B cell (primary cell): Measurements from ENCODE around the gene TBCD. TPM values are rescaled to one million over a fixed set of nuclear protein-coding genes. Genes with fewer than 3 reads are reported as not detected.

Source experiments
- ATAC-seq: fragments of 200-7000 bp; cut with Tn5 transposase; one replicate; pipeline ENCODE4 v1.10.0; 2021; ENCODE audit warnings: low read depth, mild to moderate bottlenecking, moderate number of reproducible peaks, moderate library complexity
- CTCF ChIA-PET: fragments of 350-600 bp; sonication (Branson Sonifier 250); formaldehyde crosslinking; loops from one replicate; lab custom pipeline; 2021; ENCODE audit warnings: antibody characterized with exemption, inconsistent platforms; lab: Charles Lee
- POLR2A ChIA-PET: fragments of 350-600 bp; sonication (Branson Sonifier 250); formaldehyde crosslinking; loops from one replicate; lab custom pipeline; 2021; ENCODE audit warnings: antibody characterized with exemption; lab: Charles Lee
- DNase-seq: peaks from one replicate; pipeline ENCODE4 v3.0.0; 2013
- H2AFZ ChIP-seq: 2 replicates; pipeline ENCODE4 v1.6.1; 2012; ENCODE audit warnings: mild to moderate bottlenecking, low read depth, low read length; ENCODE audit not compliant: insufficient read depth, poor library complexity, severe bottlenecking
- H3K27ac ChIP-seq, 2 donors: 1 replicate in 1 of 2; 2 replicates in 1 of 2; pipeline ENCODE4 v1.5.1; 2012 to 2013; ENCODE audit warnings: low read length in 2 of 2, mild to moderate bottlenecking in 2 of 2, moderate library complexity in 1 of 2
- H3K27me3 ChIP-seq, 4 experiments: fragments of 200-600 bp in 1 of 4; sonication (generic) in 1 of 4; replicated peaks in 1 of 4; 1 replicate in 2 of 4; 2 replicates in 2 of 4; pipeline versions ENCODE4 v1.6.1 to v1.7.0; 2013 to 2016; ENCODE audit warnings: low read length in 3 of 4, mild to moderate bottlenecking in 2 of 4, mixed read lengths in 1 of 4, moderate library complexity in 1 of 4; ENCODE audit not compliant: insufficient read depth in 4 of 4, control insufficient read depth in 3 of 4; ENCODE audit errors: control extremely low read depth in 1 of 4
- H3K36me3 ChIP-seq, 2 experiments: replicated peaks in 1 of 2; 1 replicate in 1 of 2; 2 replicates in 1 of 2; pipeline versions ENCODE4 v1.6.1 to v1.7.1; 2013; ENCODE audit warnings: low read length in 1 of 2; ENCODE audit not compliant: insufficient read depth in 2 of 2, control insufficient read depth in 1 of 2; ENCODE audit errors: control extremely low read depth in 1 of 2, extremely low read depth in 1 of 2
- H3K4me1 ChIP-seq, 2 donors: fragments of 200-600 bp in 1 of 2; sonication (generic) in 1 of 2; 1 replicate in 1 of 2; 2 replicates in 1 of 2; pipeline versions ENCODE4 v1.5.1 to v1.6.1; 2013 to 2017; ENCODE audit warnings: low read length in 2 of 2; ENCODE audit not compliant: control insufficient read depth in 2 of 2, insufficient read depth in 2 of 2
- H3K4me2 ChIP-seq: replicated peaks from 2 replicates; pipeline ENCODE3; 2012; ENCODE audit warnings: mild to moderate bottlenecking, low read depth, low read length; ENCODE audit not compliant: poor library complexity, severe bottlenecking
- H3K4me3 ChIP-seq, 5 experiments: fragments of 200-600 bp in 1 of 5; sonication (generic) in 1 of 5; 1 replicate in 3 of 5; 2 replicates in 2 of 5; pipeline versions ENCODE4 v1.5.1 to v1.7.0; 2011 to 2016; ENCODE audit warnings: low read length in 4 of 5, mild to moderate bottlenecking in 4 of 5, low read depth in 2 of 5, control low read depth in 1 of 5, moderate library complexity in 1 of 5; ENCODE audit not compliant: insufficient read depth in 1 of 5; ENCODE audit errors: control extremely low read depth in 1 of 5, extremely low read depth in 1 of 5
- H3K79me2 ChIP-seq: fragments of 200-600 bp; sonication (generic); one replicate; pipeline ENCODE4 v1.6.0; 2016; ENCODE audit warnings: low read length; ENCODE audit not compliant: control insufficient read depth, insufficient read depth
- H3K9ac ChIP-seq: fragments of 200-600 bp; sonication (generic); 2 replicates; pipeline ENCODE4 v1.6.1; 2017; ENCODE audit warnings: mild to moderate bottlenecking, low read length, moderate library complexity
- H3K9me3 ChIP-seq, 3 donors: one replicate each; pipeline versions ENCODE4 v1.6.1 to v1.7.1; 2013; ENCODE audit warnings: low read length in 2 of 3; ENCODE audit not compliant: control insufficient read depth in 2 of 3, insufficient read depth in 1 of 3; ENCODE audit errors: control extremely low read depth in 1 of 3
- H4K20me1 ChIP-seq: 2 replicates; pipeline ENCODE4 v1.6.0; 2012; ENCODE audit warnings: mild to moderate bottlenecking, low read length; ENCODE audit not compliant: insufficient read depth, control insufficient read depth, poor library complexity, severe bottlenecking
- H3K27ac Mint-ChIP-seq: one replicate; pipeline ENCODE4 v1.8.0; 2021; ENCODE audit warnings: mixed read lengths
- H3K27me3 Mint-ChIP-seq: one replicate; pipeline ENCODE4 v1.8.0; 2021; ENCODE audit warnings: mixed read lengths
- H3K4me1 Mint-ChIP-seq: one replicate; pipeline ENCODE4 v1.8.0; 2021; ENCODE audit warnings: mixed read lengths
- H3K4me3 Mint-ChIP-seq: one replicate; pipeline ENCODE4 v1.8.0; 2021; ENCODE audit warnings: mixed read lengths
- H3K9me3 Mint-ChIP-seq: one replicate; pipeline ENCODE4 v1.8.0; 2022; ENCODE audit warnings: mixed read lengths; ENCODE audit not compliant: insufficient read depth
- EZH2 ChIP-seq: IDR thresholded peaks from 2 replicates; pipeline ENCODE4 v1.6.1; 2012; ENCODE audit warnings: borderline replicate concordance, low read depth, mild to moderate bottlenecking, moderate library complexity, low read length; ENCODE audit not compliant: insufficient read depth, poor library complexity, severe bottlenecking
- WGBS: methylation state at CpG from one replicate; pipeline ENCODE4 v1.1.5; 2013; ENCODE audit warnings: missing lambda C conversion rate; ENCODE audit not compliant: insufficient coverage; 5-methylcytosine and 5-hydroxymethylcytosine counted together
- intact Hi-C: fragments of 100-400 bp; cut with micrococcal nuclease; formaldehyde crosslinking; loops from one replicate; pipeline ENCODE4 v1.10.0; 2022
- polyA plus RNA-seq: library from polyadenylated mRNA; depleted of rRNA; stranded (reverse); fragments of >200 nt; gene quantifications from 2 replicates; pipeline ENCODE4 v1.2.3, GENCODE V29; 2012
- total RNA-seq, 2 donors: library from RNA; stranded (reverse); fragments of 120-200 nt in 1 of 2; gene quantifications; 1 replicate in 1 of 2; 2 replicates in 1 of 2; pipeline versions ENCODE4 v1.2.3 to v1.2.4, GENCODE V29; 2013 to 2022
- TF ChIP-seq, protein P1 (sequence below): fragments of 200-600 bp; IDR thresholded peaks from one replicate; pipeline ENCODE4 v1.8.0; 2022; ENCODE audit warnings: antibody characterized with exemption, mild to moderate bottlenecking

The TBCD gene
- total and polyA plus RNA-seq, 2 donors (not counting 1 experiment from before 2014, with no cell fraction given), result 60.8 to 101 TPM

DNA sequence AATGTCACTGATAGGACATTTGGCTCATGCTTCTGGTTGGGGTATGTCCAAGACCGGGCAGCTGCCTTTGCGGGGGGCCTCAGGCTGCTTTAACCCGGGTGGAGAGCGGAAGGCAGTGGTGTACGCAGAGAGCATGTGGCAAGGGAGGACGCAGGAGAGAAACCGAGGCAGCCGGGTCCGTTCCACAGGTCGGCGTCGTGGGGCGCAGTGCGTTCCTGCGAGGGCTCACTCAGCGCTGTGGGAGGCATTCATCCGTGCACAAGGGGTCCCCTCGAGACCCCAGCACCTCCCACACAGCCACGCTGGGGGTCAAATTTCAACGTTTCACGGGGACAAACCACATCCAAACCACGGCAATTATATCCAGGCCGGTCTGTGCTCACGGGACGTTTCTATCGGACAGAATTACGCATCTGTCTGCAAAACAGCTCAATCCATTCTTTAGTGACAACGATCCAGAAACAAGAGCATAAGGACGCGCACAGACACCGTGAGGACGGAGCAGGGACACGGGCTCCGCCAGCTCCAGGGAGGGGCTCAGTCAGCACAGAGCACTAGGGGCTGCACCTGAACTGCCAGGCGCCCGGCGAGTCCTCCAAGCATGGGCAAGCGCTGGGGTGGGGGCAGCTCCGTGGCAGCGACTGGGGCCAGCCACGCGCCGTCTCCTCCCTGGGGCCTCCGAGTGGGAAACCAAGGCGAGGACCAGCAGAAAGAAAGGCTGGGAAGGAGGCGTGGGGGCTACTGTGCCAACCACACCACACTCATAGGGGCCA is 219.1 kb downstream of the TBCD start:
- Histone ChIP-seq H3K79me2 (no peaks in the 10 kb centered on the region), H3K27ac (no peak overlapping the region), H3K4me3 (no peak overlapping the region), H3K36me3 (no peaks in the 10 kb centered on the region), H2AFZ (no peak overlapping the region), H3K4me1 (peaks cover 6 to 20% of the 10 kb centered on the region in 2 donors), H3K9ac (no peak overlapping the region), H4K20me1 (no peaks in the 10 kb centered on the region), H3K9me3 (peaks cover 0 to 19% (median 0%) of the 10 kb centered on the region in 3 donors), H3K27me3 (peaks cover 0 to 9% (median 2%) of the 10 kb centered on the region in 4 experiments), H3K4me2 (no peak overlapping the region)
- no peak overlapping the region for H3K27ac Mint-ChIP-seq
- H3K9me3 Mint-ChIP-seq, result no peaks in the 10 kb centered on the region
- ATAC-seq, result no peak
- H3K27me3 Mint-ChIP-seq, result no peaks in the 10 kb centered on the region
- TF ChIP-seq EZH2, result no peak
- TF ChIP-seq, protein P1, sequence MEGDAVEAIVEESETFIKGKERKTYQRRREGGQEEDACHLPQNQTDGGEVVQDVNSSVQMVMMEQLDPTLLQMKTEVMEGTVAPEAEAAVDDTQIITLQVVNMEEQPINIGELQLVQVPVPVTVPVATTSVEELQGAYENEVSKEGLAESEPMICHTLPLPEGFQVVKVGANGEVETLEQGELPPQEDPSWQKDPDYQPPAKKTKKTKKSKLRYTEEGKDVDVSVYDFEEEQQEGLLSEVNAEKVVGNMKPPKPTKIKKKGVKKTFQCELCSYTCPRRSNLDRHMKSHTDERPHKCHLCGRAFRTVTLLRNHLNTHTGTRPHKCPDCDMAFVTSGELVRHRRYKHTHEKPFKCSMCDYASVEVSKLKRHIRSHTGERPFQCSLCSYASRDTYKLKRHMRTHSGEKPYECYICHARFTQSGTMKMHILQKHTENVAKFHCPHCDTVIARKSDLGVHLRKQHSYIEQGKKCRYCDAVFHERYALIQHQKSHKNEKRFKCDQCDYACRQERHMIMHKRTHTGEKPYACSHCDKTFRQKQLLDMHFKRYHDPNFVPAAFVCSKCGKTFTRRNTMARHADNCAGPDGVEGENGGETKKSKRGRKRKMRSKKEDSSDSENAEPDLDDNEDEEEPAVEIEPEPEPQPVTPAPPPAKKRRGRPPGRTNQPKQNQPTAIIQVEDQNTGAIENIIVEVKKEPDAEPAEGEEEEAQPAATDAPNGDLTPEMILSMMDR, result no peak
- POLR2A ChIA-PET, result no interaction called here
- DNase-seq, result no peak
- 87% methylated on average over 43 of the region's 46 CpGs for WGBS
- H3K4me1 Mint-ChIP-seq, result peaks cover 41% of the 10 kb centered on the region
- no peak overlapping the region for H3K4me3 Mint-ChIP-seq
- CTCF ChIA-PET, result interaction anchor here (1.3 kb wide), 1 partner anchor 8 kb away, joined by 3 read pairs; no protein-coding TSS in a partner anchor
- intact Hi-C loops, result no loop called here

GRCh38 chr17:82972836-82973372 is 221.0 kb downstream of the TBCD start:
- ChIA-PET POLR2A (no interaction called here), CTCF (interaction anchor here (0.7 kb wide), 1 partner anchor 198 kb away, joined by 3 read pairs; no protein-coding TSS in a partner anchor)
- H3K27me3 ChIP-seq, result peaks cover 0 to 9% (median 2%) of the 10 kb centered on the region in 4 experiments
- no peak overlapping the region for H2AFZ ChIP-seq
- WGBS, result 83% methylated on average over 15 of the region's 17 CpGs
- intact Hi-C loops, result no loop called here
- Mint-ChIP-seq H3K4me1 (peaks cover 24% of the 10 kb centered on the region), H3K27me3 (no peaks in the 10 kb centered on the region), H3K9me3 (no peaks in the 10 kb centered on the region), H3K27ac (no peak overlapping the region), H3K4me3 (no peak overlapping the region)
- no peaks in the 10 kb centered on the region for H3K79me2 ChIP-seq
- H3K9me3 ChIP-seq, result peaks cover 0 to 14% (median 0%) of the 10 kb centered on the region in 3 donors
- DNase-seq (no peak), ATAC-seq (no peak)
- no peak overlapping the region for H3K4me3 ChIP-seq
- no peak for TF ChIP-seq EZH2
- TF ChIP-seq, protein P1, result no peak
- no peak overlapping the region for H3K4me2 ChIP-seq
- H3K4me1 ChIP-seq, result peaks cover 6 to 18% of the 10 kb centered on the region in 2 donors
- no peak overlapping the region for H3K9ac ChIP-seq
- H4K20me1 ChIP-seq, result no peaks in the 10 kb centered on the region
- no peak overlapping the region for H3K27ac ChIP-seq
- no peaks in the 10 kb centered on the region for H3K36me3 ChIP-seq
